ENCODE data around the gene OR1F1. TPM values are rescaled to one million over a fixed set of nuclear protein-coding genes. Genes with fewer than 3 reads are reported as not detected.

Gene OR1F1
- total and polyA plus RNA-seq, 2 experiments from 2014 or later: not detected

GRCh38 chr16:3216263-3216640 is 28.2 kb downstream of the OR1F1 start:
- TF ChIP-seq CTCF (IDR thresholded peaks at IDR 0.05; ENCODE audit: low read depth, low read length): no peak
- DNase-seq (ENCODE audit: low read depth in 1 of 2, low spot score in 1 of 2): no peak
- H3K4me1 ChIP-seq (ENCODE audit: low read depth): no peaks in the 10 kb centered on the region
- no peaks in the 10 kb centered on the region for H3K36me3 ChIP-seq
- no peak overlapping the region for H3K4me3 ChIP-seq
- no peaks in the 10 kb centered on the region for H3K27me3 ChIP-seq
- no peak overlapping the region for H3K27ac ChIP-seq
- no peaks in the 10 kb centered on the region for H3K9me3 ChIP-seq (ENCODE audit: low read depth)

GRCh38 chr16:3220839-3221238 is 32.8 kb downstream of the OR1F1 start:
- TF ChIP-seq CTCF (IDR thresholded peaks at IDR 0.05; ENCODE audit: low read depth, low read length): no peak
- no peaks in the 10 kb centered on the region for H3K4me1 ChIP-seq (ENCODE audit: low read depth)
- peaks cover 15% of the 10 kb centered on the region for H3K36me3 ChIP-seq
- H3K27ac ChIP-seq: no peak overlapping the region
- H3K27me3 ChIP-seq: no peaks in the 10 kb centered on the region
- H3K4me3 ChIP-seq: no peak overlapping the region
- no peaks in the 10 kb centered on the region for H3K9me3 ChIP-seq (ENCODE audit: low read depth)
- DNase-seq (ENCODE audit: low read depth in 1 of 2, low spot score in 1 of 2): no peak

GRCh38 chr16:3223913-3224515 is 36.0 kb downstream of the OR1F1 start:
- no peak for DNase-seq (ENCODE audit: low read depth in 1 of 2, low spot score in 1 of 2)
- H3K4me1 ChIP-seq (ENCODE audit: low read depth): no peaks in the 10 kb centered on the region
- no peak for TF ChIP-seq CTCF (IDR thresholded peaks at IDR 0.05; ENCODE audit: low read depth, low read length)
- no peak overlapping the region for H3K4me3 ChIP-seq
- H3K36me3 ChIP-seq: peaks cover 39% of the 10 kb centered on the region
- no peaks in the 10 kb centered on the region for H3K27me3 ChIP-seq
- no peak overlapping the region for H3K27ac ChIP-seq
- no peaks in the 10 kb centered on the region for H3K9me3 ChIP-seq (ENCODE audit: low read depth)

GRCh38 chr16:3234543-3234856 is 46.5 kb downstream of the OR1F1 start:
- Histone ChIP-seq H3K27me3 (no peaks in the 10 kb centered on the region), H3K4me3 (peak overlapping the region; percentile 63), H3K9me3 (ENCODE audit: low read depth) (no peaks in the 10 kb centered on the region), H3K36me3 (peaks cover 31% of the 10 kb centered on the region), H3K27ac (peak overlapping the region; percentile 91), H3K4me1 (ENCODE audit: low read depth) (peaks cover 8% of the 10 kb centered on the region)
- DNase-seq (ENCODE audit: low read depth in 1 of 2, low spot score in 1 of 2): no peak
- TF ChIP-seq CTCF (IDR thresholded peaks at IDR 0.05; ENCODE audit: low read depth, low read length): no peak

GRCh38 chr16:3234857-3235561 is 47.0 kb downstream of the OR1F1 start, which contains the start of gene ZNF200:
TSS of gene ZNF200 (minus strand) at chr16:3235158. CDS start at chr16:3233755, 1,403 bp downstream.
- Histone ChIP-seq H3K27me3 (no peaks in the 10 kb centered on the region), H3K9me3 (ENCODE audit: low read depth) (no peaks in the 10 kb centered on the region), H3K27ac (peak within 1 kb of the TSS; percentile 91), H3K4me3 (peak within 1 kb of the TSS; percentile 63), H3K36me3 (peaks cover 28% of the 10 kb centered on the region), H3K4me1 (ENCODE audit: low read depth) (peaks cover 8% of the 10 kb centered on the region)
- DNase-seq (ENCODE audit: low read depth in 1 of 2, low spot score in 1 of 2): peak; percentile 98 to 99
- no peak for TF ChIP-seq CTCF (IDR thresholded peaks at IDR 0.05; ENCODE audit: low read depth, low read length)
